Right atrium auricular region (tissue), 2 donors: ENCODE data around the gene C16orf74. TPM values are rescaled to one million over a fixed set of nuclear protein-coding genes. Genes with fewer than 3 reads are reported as not detected.
A peak's percentile ranks its signal among the peaks of the same experiment; 100 is the strongest.

ENCODE experiments used
- DNase-seq: peaks from one replicate; pipeline ENCODE4 v3.0.0-alpha.2; 2019; ENCODE audit warnings: low spot score
- H3K27ac ChIP-seq, 2 donors: fragments of 200-600 bp; sonication (generic); 1 replicate in 1 of 2; 2 replicates in 1 of 2; pipeline ENCODE4 v1.5.1; 2016 to 2019
- H3K27me3 ChIP-seq, 2 donors: fragments of 200-600 bp; sonication (generic); one replicate each; pipeline versions ENCODE4 v1.5.1 to v1.6.0; 2017 to 2019
- H3K36me3 ChIP-seq: fragments of 200-600 bp; sonication (generic); one replicate; pipeline ENCODE4 v1.5.1; 2016
- H3K4me1 ChIP-seq, 2 donors: fragments of 200-600 bp; sonication (generic); one replicate each; pipeline versions ENCODE4 v1.5.1 to v1.6.0; 2017 to 2019
- H3K4me3 ChIP-seq, 2 donors: fragments of 200-600 bp; sonication (generic); 1 replicate in 1 of 2; 2 replicates in 1 of 2; pipeline ENCODE4 v1.5.1; 2017 to 2019; ENCODE audit warnings: mild to moderate bottlenecking in 1 of 2, moderate library complexity in 1 of 2
- H3K9me3 ChIP-seq, 2 donors: fragments of 200-600 bp; sonication (generic); one replicate each; pipeline ENCODE4 v1.5.1; 2019
- CTCF ChIP-seq, 2 donors: fragments of 200-600 bp; sonication (generic); IDR thresholded peaks; one replicate each; pipeline ENCODE4 v1.5.1; 2019; ENCODE audit warnings: antibody characterized with exemption in 2 of 2
- total RNA-seq, 2 donors: library from RNA; depleted of rRNA; stranded (reverse); fragments of >200 nt; gene quantifications; one replicate each; pipeline ENCODE4 v1.1.0, GENCODE V29; 2016

Gene C16orf74
- total RNA-seq, 2 donors from 2014 or later = 0.79 to 1.4 TPM

DNA sequence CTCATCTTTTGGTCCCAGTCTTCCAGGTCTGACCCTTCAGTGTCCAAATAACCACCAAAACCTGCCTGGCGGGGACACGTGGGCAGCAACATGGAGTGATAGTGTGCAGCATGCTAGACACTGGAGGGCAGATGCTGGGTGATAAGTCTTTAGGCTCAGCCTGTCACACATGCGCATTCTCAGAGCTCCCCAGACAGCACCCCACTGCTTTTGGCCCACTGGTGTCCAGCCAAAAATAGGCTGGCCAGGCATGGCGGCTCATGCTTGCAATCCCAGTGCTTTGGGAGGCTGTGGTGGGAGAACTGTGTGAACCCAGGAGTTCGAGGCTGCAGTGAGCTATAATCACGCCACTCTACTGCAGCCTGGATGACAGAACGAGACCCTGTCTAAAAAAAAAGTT lies 74.4 kb downstream of the C16orf74 start:
- H3K4me1 ChIP-seq = peaks cover 0 to 18% of the 10 kb centered on the region in 2 donors
- H3K27me3 ChIP-seq = no peaks in the 10 kb centered on the region
- H3K4me3 ChIP-seq = no peak overlapping the region
- peaks cover 16% of the 10 kb centered on the region for H3K36me3 ChIP-seq
- TF ChIP-seq CTCF (IDR thresholded peaks at IDR 0.05) = no peak
- DNase-seq = no peak
- no peak overlapping the region for H3K27ac ChIP-seq
- no peaks in the 10 kb centered on the region for H3K9me3 ChIP-seq

DNA sequence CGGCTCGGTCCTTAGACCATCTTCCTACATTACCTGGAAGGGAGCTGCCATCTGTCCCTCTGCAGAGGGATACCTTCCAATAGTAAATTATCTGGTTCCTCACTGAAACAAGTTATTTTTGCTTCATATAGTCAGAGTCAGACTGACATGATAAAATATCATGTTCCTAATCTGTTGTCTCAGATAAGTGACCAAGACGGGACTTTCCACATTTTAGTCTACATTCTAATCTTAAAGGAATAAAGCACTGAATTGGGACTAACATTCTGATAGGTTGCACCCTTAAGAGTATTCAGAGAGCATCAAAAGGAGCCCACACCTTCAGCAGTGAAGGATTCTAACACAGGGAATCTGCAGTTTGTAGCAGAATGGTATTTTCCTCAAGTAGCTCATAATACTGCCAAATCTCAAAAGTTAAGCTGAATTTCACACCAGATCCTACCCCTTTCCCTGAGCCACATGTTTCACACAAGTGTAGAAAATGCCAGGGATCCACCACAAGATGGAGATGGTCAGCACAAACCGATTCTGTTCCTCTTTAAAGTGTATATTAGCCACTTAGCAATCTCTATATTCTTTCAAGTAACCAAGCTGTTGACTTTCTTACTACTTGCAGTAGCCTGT lies 75.5 kb downstream of the C16orf74 start:
- peaks cover 26% of the 10 kb centered on the region for H3K36me3 ChIP-seq
- DNase-seq = no peak
- H3K9me3 ChIP-seq = no peaks in the 10 kb centered on the region
- H3K27ac ChIP-seq = no peak overlapping the region
- no peak overlapping the region for H3K4me3 ChIP-seq
- no peaks in the 10 kb centered on the region for H3K27me3 ChIP-seq
- peak in 1 of 2 donors; percentile 58 for TF ChIP-seq CTCF (IDR thresholded peaks at IDR 0.05)
- H3K4me1 ChIP-seq = peaks cover 0 to 18% of the 10 kb centered on the region in 2 donors

DNA sequence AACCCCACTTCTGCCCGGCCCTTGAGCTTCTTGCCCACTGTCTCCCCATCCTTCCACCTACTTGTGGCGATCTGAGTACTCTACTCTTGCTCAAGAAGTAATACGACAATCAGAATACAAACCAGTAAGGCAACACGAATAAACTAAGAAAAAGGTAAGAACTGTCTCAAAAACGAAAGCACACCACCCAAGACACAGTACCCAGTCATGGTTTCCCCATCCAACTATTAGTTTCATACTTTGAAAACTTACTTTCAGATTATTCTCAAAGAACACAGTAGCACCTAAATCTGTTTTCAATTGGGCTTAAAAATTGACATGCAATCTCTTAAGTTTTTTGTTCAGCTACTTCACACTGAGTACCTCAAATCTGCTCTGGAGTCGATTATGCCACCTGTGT lies 76.1 kb downstream of the C16orf74 start:
- H3K9me3 ChIP-seq = no peaks in the 10 kb centered on the region
- no peak for DNase-seq
- no peaks in the 10 kb centered on the region for H3K27me3 ChIP-seq
- TF ChIP-seq CTCF (IDR thresholded peaks at IDR 0.05) = no peak
- no peak overlapping the region for H3K4me3 ChIP-seq
- H3K4me1 ChIP-seq = peaks cover 0 to 18% of the 10 kb centered on the region in 2 donors
- peak overlapping the region; percentile 14 to 60 for H3K27ac ChIP-seq
- peaks cover 30% of the 10 kb centered on the region for H3K36me3 ChIP-seq

- H3K9me3 ChIP-seq = no peaks in the 10 kb centered on the region
- TF ChIP-seq CTCF (IDR thresholded peaks at IDR 0.05) = no peak
- H3K4me1 ChIP-seq = peaks cover 0 to 18% of the 10 kb centered on the region in 2 donors
- DNase-seq = no peak
- H3K27ac ChIP-seq = peak overlapping the region; percentile 14 to 60
- H3K27me3 ChIP-seq = no peaks in the 10 kb centered on the region
- no peak overlapping the region for H3K4me3 ChIP-seq
- H3K36me3 ChIP-seq = peaks cover 34% of the 10 kb centered on the region
Measured at GRCh38 chr16:85674418-85674755, 76.5 kb downstream of the C16orf74 start.

DNA sequence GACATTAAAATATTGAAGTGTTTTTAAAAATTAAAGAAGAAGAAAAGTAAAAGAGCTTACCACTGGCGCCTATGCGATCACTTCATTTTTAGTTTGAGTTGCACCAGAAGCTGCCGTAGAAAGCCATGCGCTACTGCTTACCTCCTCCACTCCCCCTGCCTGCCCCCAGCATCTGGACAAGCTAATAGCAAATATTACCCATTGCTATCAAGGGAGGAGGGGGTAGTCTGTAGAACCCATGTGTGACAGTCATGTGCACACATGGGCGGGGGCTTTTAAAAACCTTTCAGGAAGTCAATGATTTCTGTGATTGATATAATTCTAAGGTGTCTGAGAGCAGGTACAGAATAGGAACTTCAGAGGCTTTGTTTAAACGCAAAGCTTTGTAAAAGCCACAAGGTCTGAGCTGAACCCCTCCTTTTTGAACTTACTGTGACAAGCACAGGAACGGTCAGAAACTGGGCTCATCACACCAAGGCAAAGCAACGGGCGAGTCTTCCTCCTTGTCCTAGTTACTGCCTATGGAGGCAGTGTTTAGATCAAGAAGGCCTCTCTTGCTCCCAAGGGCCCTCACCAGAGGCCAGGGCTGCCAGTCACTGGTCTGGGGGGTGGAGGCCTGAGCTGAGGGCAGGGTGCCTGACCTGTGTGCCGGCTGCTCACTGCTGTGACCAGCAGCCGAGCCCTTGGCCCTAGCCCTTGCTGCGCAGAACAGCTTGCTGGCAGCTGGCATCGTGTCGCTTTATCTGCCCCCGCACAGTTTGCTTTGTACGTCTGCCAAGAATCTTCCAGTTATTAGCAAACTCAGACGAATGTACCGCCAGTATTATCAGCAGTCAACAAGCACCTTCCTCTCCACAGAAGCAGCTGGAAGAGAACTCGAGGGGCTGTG lies 77.1 kb downstream of the C16orf74 start:
- DNase-seq = peak; percentile 66
- Histone ChIP-seq H3K4me1 (peaks cover 0 to 18% of the 10 kb centered on the region in 2 donors), H3K27ac (peak overlapping the region; percentile 14 to 60), H3K27me3 (no peaks in the 10 kb centered on the region), H3K4me3 (no peak overlapping the region), H3K9me3 (no peaks in the 10 kb centered on the region), H3K36me3 (peaks cover 40% of the 10 kb centered on the region)
- no peak for TF ChIP-seq CTCF (IDR thresholded peaks at IDR 0.05)
